ENCODE results near the gene MEGF8.

Gene MEGF8, protein sequence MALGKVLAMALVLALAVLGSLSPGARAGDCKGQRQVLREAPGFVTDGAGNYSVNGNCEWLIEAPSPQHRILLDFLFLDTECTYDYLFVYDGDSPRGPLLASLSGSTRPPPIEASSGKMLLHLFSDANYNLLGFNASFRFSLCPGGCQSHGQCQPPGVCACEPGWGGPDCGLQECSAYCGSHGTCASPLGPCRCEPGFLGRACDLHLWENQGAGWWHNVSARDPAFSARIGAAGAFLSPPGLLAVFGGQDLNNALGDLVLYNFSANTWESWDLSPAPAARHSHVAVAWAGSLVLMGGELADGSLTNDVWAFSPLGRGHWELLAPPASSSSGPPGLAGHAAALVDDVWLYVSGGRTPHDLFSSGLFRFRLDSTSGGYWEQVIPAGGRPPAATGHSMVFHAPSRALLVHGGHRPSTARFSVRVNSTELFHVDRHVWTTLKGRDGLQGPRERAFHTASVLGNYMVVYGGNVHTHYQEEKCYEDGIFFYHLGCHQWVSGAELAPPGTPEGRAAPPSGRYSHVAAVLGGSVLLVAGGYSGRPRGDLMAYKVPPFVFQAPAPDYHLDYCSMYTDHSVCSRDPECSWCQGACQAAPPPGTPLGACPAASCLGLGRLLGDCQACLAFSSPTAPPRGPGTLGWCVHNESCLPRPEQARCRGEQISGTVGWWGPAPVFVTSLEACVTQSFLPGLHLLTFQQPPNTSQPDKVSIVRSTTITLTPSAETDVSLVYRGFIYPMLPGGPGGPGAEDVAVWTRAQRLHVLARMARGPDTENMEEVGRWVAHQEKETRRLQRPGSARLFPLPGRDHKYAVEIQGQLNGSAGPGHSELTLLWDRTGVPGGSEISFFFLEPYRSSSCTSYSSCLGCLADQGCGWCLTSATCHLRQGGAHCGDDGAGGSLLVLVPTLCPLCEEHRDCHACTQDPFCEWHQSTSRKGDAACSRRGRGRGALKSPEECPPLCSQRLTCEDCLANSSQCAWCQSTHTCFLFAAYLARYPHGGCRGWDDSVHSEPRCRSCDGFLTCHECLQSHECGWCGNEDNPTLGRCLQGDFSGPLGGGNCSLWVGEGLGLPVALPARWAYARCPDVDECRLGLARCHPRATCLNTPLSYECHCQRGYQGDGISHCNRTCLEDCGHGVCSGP (N-terminal part only)

GRCh38 chr19:42325308-42325895 lies at the start of gene MEGF8:
Gene MEGF8, plus strand, starts transcription at chr19:42325635. Its CDS starts 609 bp downstream, at chr19:42326244.
- DNase-seq (ENCODE audit: low read depth): peak; percentile 97

DNA sequence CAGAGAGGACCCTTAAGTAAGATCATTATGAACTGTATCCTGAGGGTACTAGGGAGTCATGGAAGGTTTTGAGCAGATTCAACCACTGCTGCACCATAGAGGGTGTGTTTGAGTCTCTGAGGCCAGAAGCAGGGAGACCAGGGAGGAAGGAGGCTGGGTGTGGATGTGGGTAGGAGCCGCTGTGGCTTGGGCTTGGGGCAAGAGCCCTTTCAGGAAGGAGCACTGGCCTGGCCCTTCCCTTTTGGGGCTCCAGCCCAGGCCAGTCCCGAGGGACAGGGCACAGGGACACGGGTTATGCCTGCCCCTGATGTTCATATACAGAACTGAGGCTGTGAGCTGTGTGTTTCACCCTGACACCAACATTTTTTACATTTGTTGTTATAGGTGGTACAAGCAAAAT lies 49.2 kb upstream of the MEGF8 start:
- DNase-seq (ENCODE audit: low read depth): no peak

GRCh38 chr19:42276821-42277220 lies 48.6 kb upstream of the MEGF8 start:
- DNase-seq (ENCODE audit: low read depth): no peak

- DNase-seq (ENCODE audit: low read depth): no peak
Observed at GRCh38 chr19:42277821-42278451, 47.5 kb upstream of the MEGF8 start.

- DNase-seq (ENCODE audit: low read depth): no peak
Observed at GRCh38 chr19:42278452-42279154, 46.8 kb upstream of the MEGF8 start.

DNA sequence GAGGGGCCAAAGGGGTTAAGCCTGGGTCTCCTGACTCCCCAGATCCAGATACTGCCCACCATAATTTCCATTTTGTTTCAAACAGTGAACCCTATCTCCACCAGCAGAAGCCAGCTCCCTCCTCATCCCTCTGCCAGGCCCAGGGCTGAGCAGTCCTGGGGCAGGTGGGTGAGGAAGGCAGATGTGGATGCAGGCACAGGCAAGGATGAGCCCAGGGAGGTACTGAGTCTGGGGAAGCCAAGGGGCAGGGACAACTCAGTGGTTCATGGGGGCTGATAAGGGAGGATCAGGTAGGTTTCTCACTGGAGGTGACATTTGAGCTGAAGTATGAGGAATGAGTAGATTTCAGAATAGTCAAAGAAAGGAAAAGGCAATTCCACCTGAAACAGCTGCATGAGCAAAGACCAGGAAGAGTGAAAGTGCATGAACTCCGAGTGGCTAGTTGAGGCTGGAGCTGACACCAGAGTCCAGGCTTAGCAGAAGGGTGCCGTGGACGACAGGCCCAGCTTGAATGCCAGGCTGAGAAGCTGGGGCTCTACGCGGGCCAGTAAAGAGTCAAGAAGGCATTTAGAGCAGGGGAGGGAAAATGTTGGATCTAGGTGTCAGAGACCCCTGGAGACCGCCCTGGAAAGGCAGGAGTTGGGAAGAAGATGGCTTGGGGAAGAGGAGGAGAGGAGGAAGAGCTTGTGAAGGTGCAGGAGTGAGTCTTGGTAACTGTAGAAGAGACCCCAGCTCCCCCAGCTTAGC lies 46.1 kb upstream of the MEGF8 start:
- no peak for DNase-seq (ENCODE audit: low read depth)

GRCh38 chr19:42279902-42280814 lies 45.3 kb upstream of the MEGF8 start:
- DNase-seq (ENCODE audit: low read depth): peak; percentile 78

DNA sequence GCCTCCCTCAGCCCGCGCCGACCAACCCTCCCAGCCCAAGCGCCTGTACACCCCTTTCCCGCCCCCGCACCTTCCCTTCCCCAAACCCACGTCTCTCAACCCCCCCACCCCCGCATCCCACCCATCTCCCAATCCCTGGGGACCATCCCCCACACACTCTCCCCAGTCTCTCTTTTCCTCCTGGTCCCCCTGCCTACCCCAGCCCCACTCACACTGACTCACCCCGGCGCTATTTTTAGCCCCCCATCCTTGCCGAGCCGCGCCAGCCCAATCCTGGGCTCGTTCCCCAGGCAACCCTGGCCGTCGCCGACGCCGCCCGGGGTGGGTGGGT lies 44.7 kb upstream of the MEGF8 start:
- no peak for DNase-seq (ENCODE audit: low read depth)

DNA sequence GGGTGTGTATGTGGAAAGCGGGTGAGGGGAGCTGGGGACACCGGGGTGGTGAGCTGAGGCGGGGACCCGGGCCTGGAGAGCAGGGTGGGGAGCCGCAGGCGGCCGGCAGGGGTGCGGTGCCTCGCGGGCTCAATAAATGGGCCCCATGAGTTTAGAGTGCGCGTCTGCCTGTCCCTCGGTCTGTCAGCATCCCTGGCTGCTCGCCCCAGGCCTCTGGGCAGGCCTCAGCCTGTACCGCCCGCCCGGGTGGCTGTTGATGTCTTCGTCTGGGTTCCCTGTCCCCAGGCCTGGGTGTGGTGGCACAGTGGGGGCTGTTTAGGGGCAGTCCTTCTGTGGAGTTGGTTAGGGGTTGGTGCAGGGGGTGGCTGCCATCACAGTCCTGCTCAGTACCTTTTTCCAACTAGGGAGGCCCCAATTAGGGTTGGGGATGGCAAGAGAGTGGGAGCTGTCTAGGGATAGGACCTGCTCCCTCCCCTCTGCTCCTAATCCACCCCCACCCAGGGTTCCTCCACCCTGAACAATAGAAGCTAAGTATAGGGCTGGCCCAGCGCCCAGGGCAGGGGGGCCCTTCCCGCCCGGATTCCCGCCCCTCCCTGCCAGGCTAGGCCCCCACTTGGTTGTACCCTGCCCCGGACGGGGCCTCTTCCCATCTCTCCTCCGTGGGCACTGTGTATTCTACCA lies 44.1 kb upstream of the MEGF8 start:
- DNase-seq (ENCODE audit: low read depth): no peak

DNA sequence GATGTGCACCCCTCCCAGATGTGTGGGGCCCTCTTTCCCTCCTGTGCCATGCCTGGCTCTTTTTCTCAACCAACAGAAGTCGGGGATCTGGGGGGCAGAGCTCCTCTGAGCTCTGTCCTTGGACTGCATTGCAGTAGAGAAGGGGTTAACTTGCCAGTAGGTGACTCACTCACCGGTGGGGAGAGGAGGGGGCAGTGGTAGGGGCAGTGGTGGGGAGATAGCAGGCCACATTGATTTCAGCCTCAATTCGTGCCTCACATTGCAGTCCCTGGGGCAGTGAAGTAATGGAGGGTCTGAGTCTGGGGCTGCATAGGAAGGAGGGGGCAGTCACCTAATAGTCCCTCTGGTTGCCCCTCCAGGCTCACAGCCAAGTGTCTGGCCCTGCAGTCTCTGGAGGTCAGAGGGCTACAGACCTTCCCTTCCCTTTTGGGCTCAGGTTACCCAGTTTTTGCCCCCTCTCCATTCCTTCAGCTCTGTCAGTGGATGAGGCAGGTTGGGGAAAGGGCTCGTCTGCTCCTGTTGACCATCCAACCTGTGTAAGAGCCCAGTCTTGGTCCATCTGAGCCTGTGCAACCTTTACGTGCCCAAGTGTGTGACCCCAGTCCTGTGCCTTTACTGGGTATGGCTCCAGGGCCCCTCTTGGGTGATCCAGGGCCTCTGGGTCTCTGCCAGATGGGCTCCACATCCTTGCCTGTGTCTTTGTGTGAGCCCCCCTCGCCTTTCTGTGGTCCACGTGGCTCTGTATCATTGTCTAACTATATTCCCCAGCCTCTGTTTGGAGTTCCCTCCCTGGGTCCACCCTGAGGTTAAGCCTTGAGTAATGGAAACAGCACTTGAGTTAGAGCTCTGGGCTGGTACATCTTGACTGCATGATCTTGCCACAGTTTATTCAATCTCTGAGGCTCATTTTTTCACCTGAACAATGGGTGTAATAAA lies 43.3 kb upstream of the MEGF8 start:
- DNase-seq (ENCODE audit: low read depth): no peak

GRCh38 chr19:42282819-42283187 lies 42.6 kb upstream of the MEGF8 start:
- no peak for DNase-seq (ENCODE audit: low read depth)

GRCh38 chr19:42283188-42284065 lies 42.0 kb upstream of the MEGF8 start:
- peak; percentile 96 for DNase-seq (ENCODE audit: low read depth)

- peak; percentile 77 for DNase-seq (ENCODE audit: low read depth)
Observed at GRCh38 chr19:42284066-42284501, 41.4 kb upstream of the MEGF8 start.

DNA sequence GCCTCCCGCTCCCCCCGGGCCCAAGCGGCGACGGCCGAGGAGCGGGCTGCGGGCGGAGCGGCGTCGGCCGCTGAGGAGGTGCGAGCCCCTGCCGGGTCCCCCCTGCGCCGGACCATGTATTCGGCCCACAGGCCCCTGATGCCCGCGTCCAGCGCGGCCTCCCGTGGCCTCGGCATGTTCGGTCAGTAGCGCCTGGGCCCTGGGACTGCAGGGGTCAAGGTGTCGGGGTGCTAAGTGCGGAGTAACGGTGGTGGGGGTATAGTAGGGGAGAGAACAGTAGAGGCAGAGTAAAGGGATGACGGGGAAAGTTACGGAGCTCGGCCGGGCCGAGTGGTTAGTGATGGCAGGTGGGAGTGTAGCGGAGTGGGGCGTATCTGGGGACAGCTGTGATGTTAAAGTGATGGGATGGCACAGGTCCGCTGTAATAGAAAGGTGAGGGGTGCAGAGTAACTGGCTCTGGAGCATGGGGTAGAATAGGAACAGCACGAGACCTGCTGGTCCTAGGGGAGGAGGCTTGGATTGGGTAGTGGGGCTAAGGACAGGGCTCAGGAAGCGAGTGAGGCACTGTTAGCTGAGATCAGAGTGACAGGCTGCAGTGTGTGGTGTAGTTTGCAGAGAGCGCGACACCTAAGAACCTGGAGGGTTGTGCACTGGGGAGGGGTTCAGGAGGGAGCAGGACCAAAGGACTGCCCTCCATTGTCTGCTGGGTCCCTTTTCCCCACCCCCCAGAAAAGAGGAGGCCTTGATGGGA lies 40.7 kb upstream of the MEGF8 start:
- DNase-seq (ENCODE audit: low read depth): no peak

DNA sequence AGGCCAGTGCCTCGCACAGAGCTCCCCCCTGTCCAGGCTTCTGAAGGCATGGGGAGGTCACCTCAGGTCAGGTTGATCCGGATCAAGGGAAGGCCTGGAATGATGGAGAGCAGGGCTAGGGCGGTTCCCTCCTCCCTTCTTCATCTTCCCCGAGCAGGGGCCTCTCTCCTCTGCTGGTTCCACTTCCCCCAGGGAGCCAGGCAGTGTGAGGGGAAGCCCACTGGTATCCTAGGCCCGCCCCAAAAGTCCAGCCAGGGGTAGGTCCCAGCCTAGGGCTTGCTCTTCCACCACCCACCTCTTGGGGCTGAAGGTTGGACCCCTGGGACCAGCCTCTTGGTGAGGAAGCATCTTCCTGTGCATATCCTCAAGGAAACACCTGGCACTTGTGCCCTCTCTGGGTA lies 39.9 kb upstream of the MEGF8 start:
- DNase-seq (ENCODE audit: low read depth): no peak

GRCh38 chr19:42285988-42286348 lies 39.5 kb upstream of the MEGF8 start:
- DNase-seq (ENCODE audit: low read depth): no peak
